Neutrophil (primary cell): Measurements from ENCODE around the gene TMCC3.

Source experiments
- H3K27ac ChIP-seq: fragments of 200-600 bp; sonication (generic); 2 replicates; pipeline ENCODE4 v1.5.1; 2016; ENCODE audit warnings: mild to moderate bottlenecking, moderate library complexity
- H3K27me3 ChIP-seq: fragments of 200-600 bp; sonication (generic); 2 replicates; pipeline ENCODE4 v1.6.0; 2016; ENCODE audit warnings: mild to moderate bottlenecking
- H3K36me3 ChIP-seq: fragments of 200-600 bp; sonication (generic); 2 replicates; pipeline ENCODE4 v1.5.1; 2017
- H3K4me1 ChIP-seq, 2 experiments: fragments of 200-600 bp in 1 of 2; sonication (generic) in 1 of 2; 1 replicate in 1 of 2; 2 replicates in 1 of 2; pipeline versions ENCODE4 v1.5.1 to v1.6.1; 2013 to 2016; ENCODE audit warnings: low read depth in 1 of 2, low read length in 1 of 2, mild to moderate bottlenecking in 1 of 2, moderate library complexity in 1 of 2; ENCODE audit not compliant: control insufficient read depth in 1 of 2, insufficient read depth in 1 of 2
- H3K4me3 ChIP-seq, 2 experiments: fragments of 200-600 bp in 1 of 2; sonication (generic) in 1 of 2; 1 replicate in 1 of 2; 2 replicates in 1 of 2; pipeline ENCODE4 v1.5.1; 2013 to 2016; ENCODE audit warnings: low read depth in 1 of 2, low read length in 1 of 2, mild to moderate bottlenecking in 1 of 2, moderate library complexity in 1 of 2
- H3K9me3 ChIP-seq: fragments of 200-600 bp; sonication (generic); 2 replicates; pipeline ENCODE4 v1.5.1; 2016
- CTCF ChIP-seq: fragments of 200-600 bp; sonication (generic); IDR thresholded peaks from 2 replicates; pipeline ENCODE4 v1.5.1; 2016; ENCODE audit warnings: antibody characterized with exemption

TMCC3 gene

DNA sequence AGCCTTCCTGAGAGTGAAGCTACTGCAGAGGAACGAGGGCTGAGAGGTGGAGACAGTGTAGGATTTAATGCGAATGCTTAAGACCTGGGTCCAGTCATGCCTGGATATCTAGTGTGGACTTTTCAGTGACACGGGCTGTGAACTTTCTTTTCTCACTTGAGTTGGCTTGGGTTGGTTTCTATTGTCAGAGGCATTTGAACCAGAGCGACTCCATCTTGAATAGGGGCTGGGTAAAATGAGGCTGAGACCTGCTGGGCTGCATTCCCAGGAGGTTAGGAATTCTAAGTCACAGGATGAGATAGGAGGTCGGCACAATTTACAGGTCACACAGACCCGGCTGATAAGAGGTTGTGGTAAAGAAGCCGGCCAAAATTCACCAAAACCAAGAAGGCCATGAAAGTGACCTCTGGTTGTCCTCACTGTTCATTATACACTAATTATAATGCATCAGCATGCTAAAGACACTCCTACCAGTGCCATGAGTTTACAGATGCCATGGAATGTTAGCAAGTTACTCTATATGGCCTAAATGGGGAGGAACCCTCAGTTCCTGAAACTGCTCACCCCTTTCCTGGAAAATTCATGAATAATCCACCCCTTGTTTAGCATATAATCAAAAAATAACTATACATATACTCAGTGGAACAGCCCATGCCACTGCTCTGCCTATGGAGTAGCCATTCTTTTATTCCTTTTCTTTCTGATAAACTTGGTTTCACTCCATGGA, 34.2 kb upstream of the TMCC3 start:
- H3K36me3 ChIP-seq: no peaks in the 10 kb centered on the region
- no peak overlapping the region for H3K4me3 ChIP-seq
- H3K27me3 ChIP-seq: no peaks in the 10 kb centered on the region
- TF ChIP-seq CTCF: no peak
- H3K9me3 ChIP-seq: no peaks in the 10 kb centered on the region
- H3K27ac ChIP-seq: no peak overlapping the region
- peaks cover 0 to 9% of the 10 kb centered on the region in 2 experiments for H3K4me1 ChIP-seq

- Histone ChIP-seq H3K4me1 (peaks cover 39 to 53% of the 10 kb centered on the region in 2 experiments), H3K27me3 (no peaks in the 10 kb centered on the region), H3K27ac (no peak overlapping the region), H3K4me3 (no peak overlapping the region), H3K36me3 (no peaks in the 10 kb centered on the region), H3K9me3 (no peaks in the 10 kb centered on the region)
- no peak for TF ChIP-seq CTCF
Measured at GRCh38 chr12:94679554-94680195, 29.3 kb upstream of the TMCC3 start.

- Histone ChIP-seq H3K9me3 (no peaks in the 10 kb centered on the region), H3K4me3 (no peak overlapping the region), H3K27me3 (no peaks in the 10 kb centered on the region), H3K4me1 (peaks cover 46 to 61% of the 10 kb centered on the region in 2 experiments), H3K27ac (peak overlapping the region; percentile 95), H3K36me3 (no peaks in the 10 kb centered on the region)
- no peak for TF ChIP-seq CTCF
Measured at GRCh38 chr12:94678849-94679248, 28.5 kb upstream of the TMCC3 start.

DNA sequence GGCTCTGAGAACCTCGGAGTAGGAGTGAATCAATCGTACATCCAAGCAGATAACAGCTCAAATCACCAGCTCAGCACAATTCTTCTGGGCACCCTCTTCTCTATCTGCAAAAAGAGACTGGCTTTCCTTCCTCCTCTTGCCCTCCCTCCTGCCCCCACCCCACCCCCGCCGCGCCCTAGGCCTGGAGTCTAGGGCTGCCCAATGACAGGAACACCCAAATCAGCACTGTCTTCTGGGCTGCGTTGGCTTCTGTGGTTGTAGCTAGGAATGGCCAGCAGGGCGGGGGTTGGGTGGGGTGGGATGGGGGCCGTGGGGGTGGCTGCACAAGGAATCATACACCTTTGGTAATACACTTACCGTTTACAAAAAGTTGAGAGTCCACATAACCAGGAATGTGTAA, 28.0 kb upstream of the TMCC3 start:
- no peak for TF ChIP-seq CTCF
- H3K36me3 ChIP-seq: no peaks in the 10 kb centered on the region
- no peak overlapping the region for H3K4me3 ChIP-seq
- H3K27me3 ChIP-seq: no peaks in the 10 kb centered on the region
- H3K4me1 ChIP-seq: peaks cover 46 to 66% of the 10 kb centered on the region in 2 experiments
- peak overlapping the region; percentile 95 for H3K27ac ChIP-seq
- no peaks in the 10 kb centered on the region for H3K9me3 ChIP-seq

- no peaks in the 10 kb centered on the region for H3K36me3 ChIP-seq
- no peak for TF ChIP-seq CTCF
- peak overlapping the region in 1 of 2 experiments; percentile 16 for H3K4me3 ChIP-seq
- no peaks in the 10 kb centered on the region for H3K9me3 ChIP-seq
- H3K27ac ChIP-seq: peak overlapping the region; percentile 95
- no peaks in the 10 kb centered on the region for H3K27me3 ChIP-seq
- peaks cover 46 to 64% of the 10 kb centered on the region in 2 experiments for H3K4me1 ChIP-seq
Measured at GRCh38 chr12:94677778-94678177, 27.4 kb upstream of the TMCC3 start.
